ENCODE results near the gene CELSR1.

CELSR1 gene

DNA sequence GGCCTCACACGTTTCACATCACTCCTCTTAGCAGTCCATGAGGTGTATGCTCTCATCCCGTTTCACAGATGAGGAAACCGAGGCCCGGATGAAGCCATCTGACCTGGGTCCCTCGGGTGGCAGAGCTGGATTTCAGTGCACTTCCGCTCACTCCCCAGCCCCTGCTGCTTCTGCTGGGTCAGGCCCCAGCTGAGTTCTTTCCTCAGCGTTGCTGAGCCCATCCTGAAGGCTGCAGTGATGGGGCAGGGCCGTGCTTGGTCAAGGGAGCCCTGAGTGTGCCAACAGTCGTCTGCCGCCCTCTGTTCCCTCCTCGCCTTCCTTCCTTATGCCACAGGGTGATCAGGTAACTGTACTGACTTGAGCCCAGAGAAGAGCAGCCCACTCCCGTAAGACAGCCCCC is 189.8 kb downstream of the CELSR1 start:
- H3K36me3 ChIP-seq (ENCODE audit: insufficient read depth): no peaks in the 10 kb centered on the region
- H3K4me1 ChIP-seq (ENCODE audit: low read depth, poor library complexity, severe bottlenecking): no peaks in the 10 kb centered on the region
- H3K27ac ChIP-seq: no peak overlapping the region
- H3K79me2 ChIP-seq (ENCODE audit: insufficient read depth, low read depth): no peaks in the 10 kb centered on the region
- no peak overlapping the region for H2AFZ ChIP-seq (ENCODE audit: low read depth)
- no peak for TF ChIP-seq CTCF (conservative IDR thresholded peaks at IDR 0.05; ENCODE audit: low read depth, low read length)
- no peak overlapping the region for H3K4me3 ChIP-seq (IDR thresholded peaks at IDR 0.05; ENCODE audit: insufficient read depth, low read depth, low read length)
- H4K20me1 ChIP-seq (ENCODE audit: insufficient read depth): no peaks in the 10 kb centered on the region
- H3K27me3 ChIP-seq (ENCODE audit: insufficient read depth, low read depth): no peaks in the 10 kb centered on the region
- H3K9ac ChIP-seq: no peak overlapping the region
- H3K4me2 ChIP-seq: no peak overlapping the region

- Histone ChIP-seq H3K27me3 (ENCODE audit: insufficient read depth, low read depth) (no peaks in the 10 kb centered on the region), H3K27ac (no peak overlapping the region), H3K36me3 (ENCODE audit: insufficient read depth) (no peaks in the 10 kb centered on the region), H4K20me1 (ENCODE audit: insufficient read depth) (no peaks in the 10 kb centered on the region), H3K4me2 (no peak overlapping the region), H3K9ac (no peak overlapping the region), H2AFZ (ENCODE audit: low read depth) (no peak overlapping the region), H3K79me2 (ENCODE audit: insufficient read depth, low read depth) (no peaks in the 10 kb centered on the region), H3K4me3 (IDR thresholded peaks at IDR 0.05; ENCODE audit: insufficient read depth, low read depth, low read length) (no peak overlapping the region), H3K4me1 (ENCODE audit: low read depth, poor library complexity, severe bottlenecking) (no peaks in the 10 kb centered on the region)
- TF ChIP-seq CTCF (conservative IDR thresholded peaks at IDR 0.05; ENCODE audit: low read depth, low read length): no peak
Measured at GRCh38 chr22:46346680-46347405, 190.6 kb downstream of the CELSR1 start.

DNA sequence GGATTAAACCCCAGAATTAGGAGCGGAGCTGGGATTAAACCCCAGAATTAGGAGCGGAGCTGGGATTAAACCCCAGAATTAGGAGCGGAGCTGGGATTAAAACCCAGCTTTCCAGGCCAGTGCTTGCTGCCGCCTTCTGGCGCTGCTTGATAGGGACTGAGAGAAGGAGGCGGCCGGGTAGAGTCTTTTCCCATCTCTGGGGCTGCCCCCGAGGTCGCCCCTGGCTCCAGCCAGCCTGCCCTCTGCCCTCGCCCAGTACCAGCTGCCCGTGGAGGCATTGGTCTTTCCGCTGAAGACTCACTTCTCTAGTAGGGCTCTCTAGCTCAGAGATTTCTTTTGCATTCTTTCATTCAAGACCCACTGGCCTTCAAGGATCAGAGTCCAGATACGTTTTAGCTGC is 196.7 kb downstream of the CELSR1 start:
- Histone ChIP-seq H4K20me1 (ENCODE audit: insufficient read depth) (no peaks in the 10 kb centered on the region), H2AFZ (ENCODE audit: low read depth) (no peak overlapping the region), H3K4me1 (ENCODE audit: low read depth, poor library complexity, severe bottlenecking) (peaks cover 9% of the 10 kb centered on the region), H3K36me3 (ENCODE audit: insufficient read depth) (no peaks in the 10 kb centered on the region), H3K27ac (no peak overlapping the region), H3K4me3 (IDR thresholded peaks at IDR 0.05; ENCODE audit: insufficient read depth, low read depth, low read length) (no peak overlapping the region), H3K9ac (no peak overlapping the region), H3K4me2 (no peak overlapping the region), H3K79me2 (ENCODE audit: insufficient read depth, low read depth) (peaks cover 26% of the 10 kb centered on the region), H3K27me3 (ENCODE audit: insufficient read depth, low read depth) (no peaks in the 10 kb centered on the region)
- no peak for TF ChIP-seq CTCF (conservative IDR thresholded peaks at IDR 0.05; ENCODE audit: low read depth, low read length)

- Histone ChIP-seq H3K4me1 (ENCODE audit: low read depth, poor library complexity, severe bottlenecking) (peaks cover 9% of the 10 kb centered on the region), H3K79me2 (ENCODE audit: insufficient read depth, low read depth) (peaks cover 26% of the 10 kb centered on the region), H3K27ac (no peak overlapping the region), H4K20me1 (ENCODE audit: insufficient read depth) (no peaks in the 10 kb centered on the region), H2AFZ (ENCODE audit: low read depth) (no peak overlapping the region), H3K36me3 (ENCODE audit: insufficient read depth) (no peaks in the 10 kb centered on the region), H3K27me3 (ENCODE audit: insufficient read depth, low read depth) (no peaks in the 10 kb centered on the region), H3K4me2 (no peak overlapping the region), H3K4me3 (IDR thresholded peaks at IDR 0.05; ENCODE audit: insufficient read depth, low read depth, low read length) (no peak overlapping the region), H3K9ac (no peak overlapping the region)
- TF ChIP-seq CTCF (conservative IDR thresholded peaks at IDR 0.05; ENCODE audit: low read depth, low read length): no peak
Measured at GRCh38 chr22:46339956-46340355, 197.5 kb downstream of the CELSR1 start.
